Urothelium cell line (cell line): ENCODE measurements around the gene CAMKK1.

Source experiments
- DNase-seq: peaks from one replicate; pipeline ENCODE4 v3.0.0; 2011; ENCODE audit warnings: low spot score, mixed read lengths
- FAIRE-seq: peaks from 2 replicates; lab custom pipeline; 2011; peaks lifted over from hg19 to GRCh38; lab: Jason Lieb, UNC

The CAMKK1 gene

GRCh38 chr17:3815925-3816324, 76.9 kb downstream of the CAMKK1 start:
- no peak for FAIRE-seq

DNA sequence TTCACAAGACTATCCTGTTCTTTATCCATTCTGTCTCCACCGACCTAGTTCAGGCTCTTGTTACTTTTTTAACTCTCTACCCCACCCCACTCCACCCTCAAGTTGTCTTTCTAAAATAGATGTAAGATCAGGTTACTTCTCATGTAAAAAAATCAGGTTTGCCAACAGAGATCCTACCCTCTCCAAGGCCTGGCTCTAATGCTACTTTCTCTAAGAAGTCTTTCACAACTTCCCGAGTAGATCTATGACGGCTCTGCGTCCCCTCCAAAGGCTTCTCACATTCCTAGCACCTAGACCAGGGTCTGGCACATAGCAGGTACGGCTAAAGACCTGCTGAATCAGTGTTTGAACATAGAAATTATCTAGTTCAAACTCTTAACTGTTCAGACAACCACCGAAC, 77.7 kb downstream of the CAMKK1 start:
- no peak for DNase-seq
- FAIRE-seq: no peak

More at GRCh38 chr17:3815925-3816324, 76.9 kb downstream of the CAMKK1 start:
- no peak for DNase-seq

DNA sequence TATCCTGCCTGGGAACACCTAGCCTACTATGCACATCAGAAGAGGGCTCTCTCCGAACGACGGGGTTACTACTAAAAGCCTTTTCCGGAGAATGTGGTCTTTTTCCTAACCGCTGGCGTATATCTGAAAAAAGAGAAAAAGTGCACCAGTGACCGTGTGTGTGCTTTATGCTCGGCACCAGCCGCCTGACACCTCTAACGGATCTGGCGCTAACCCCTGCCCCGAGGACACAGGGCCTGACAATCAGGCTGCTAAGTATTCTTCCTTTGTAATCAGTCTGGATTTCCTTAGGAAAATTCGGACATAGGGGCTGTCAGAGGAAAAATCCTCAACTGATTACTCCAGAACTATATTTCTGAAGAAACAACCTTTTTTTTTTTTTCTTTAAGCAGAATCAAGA, 78.5 kb downstream of the CAMKK1 start:
- DNase-seq (no peak), FAIRE-seq (no peak)

GRCh38 chr17:3813171-3813570, 79.7 kb downstream of the CAMKK1 start:
- no peak for DNase-seq
- no peak for FAIRE-seq

DNA sequence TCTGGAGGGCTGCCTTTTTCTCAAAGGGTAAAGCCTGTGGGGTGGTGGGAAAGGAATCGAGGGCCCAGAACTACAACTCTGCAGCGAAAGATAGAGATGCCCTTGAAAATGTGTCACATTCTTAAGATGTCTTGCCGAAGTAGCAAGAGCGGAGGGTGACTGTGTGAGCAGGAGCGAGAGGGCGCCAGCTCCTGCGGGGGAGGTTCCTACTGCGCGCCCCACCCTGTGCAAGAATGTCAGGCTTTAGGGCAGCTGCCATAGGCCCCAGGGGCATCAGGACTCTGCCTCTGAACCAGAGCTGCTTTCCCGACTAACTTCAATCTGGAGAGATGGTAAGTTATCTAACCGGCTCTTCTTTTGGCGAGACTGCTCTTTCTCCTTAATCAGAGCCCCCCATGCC, 80.1 kb downstream of the CAMKK1 start:
- FAIRE-seq (no peak), DNase-seq (no peak)

DNA sequence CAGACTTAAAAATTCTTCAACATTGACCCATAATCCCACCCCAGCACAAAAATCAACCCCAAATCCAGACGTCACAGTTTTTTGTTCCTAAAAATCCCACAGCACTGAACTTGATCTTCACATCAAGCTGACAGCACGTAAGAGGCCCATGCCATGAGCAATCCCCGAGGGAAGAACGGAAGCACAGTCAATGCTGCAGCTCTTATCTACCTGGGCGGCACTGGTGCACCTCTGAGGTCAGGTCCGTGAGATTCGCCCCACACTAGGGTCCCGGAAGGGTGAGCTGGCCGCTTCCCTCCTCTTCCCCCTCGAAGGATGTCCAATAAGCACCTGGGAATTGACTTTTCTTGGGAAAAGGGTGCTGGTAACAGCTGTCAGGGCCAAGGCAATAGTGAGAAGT, 80.6 kb downstream of the CAMKK1 start:
- DNase-seq (no peak), FAIRE-seq (no peak)
